HAP-1 (cell line): Measurements from ENCODE around the gene PODXL.

Source experiments
- DNase-seq, 2 experiments: peaks; one replicate each; pipeline ENCODE4 v3.0.0-alpha.2; 2016 to 2020; ENCODE audit warnings: low spot score in 2 of 2
- H3K27me3 ChIP-seq: fragments of 250-450 bp; sonication (Bioruptor Pico); 2 replicates; pipeline ENCODE4 v1.5.1; 2020; ENCODE audit warnings: low read depth, mild to moderate bottlenecking, moderate library complexity
- H3K36me3 ChIP-seq: fragments of 250-450 bp; sonication (Bioruptor Pico); replicated peaks from 2 replicates; pipeline ENCODE4 v1.5.1; 2020; ENCODE audit warnings: mild to moderate bottlenecking
- H3K4me1 ChIP-seq: fragments of 250-450 bp; sonication (Bioruptor Pico); 2 replicates; pipeline ENCODE4 v1.5.1; 2020; ENCODE audit warnings: mild to moderate bottlenecking
- H3K4me3 ChIP-seq: fragments of 250-450 bp; sonication (Bioruptor Pico); 2 replicates; pipeline ENCODE4 v1.5.1; 2020; ENCODE audit warnings: mild to moderate bottlenecking, moderate library complexity
- H3K9me3 ChIP-seq: fragments of 250-450 bp; sonication (Bioruptor Pico); 2 replicates; pipeline ENCODE4 v1.5.1; 2020; ENCODE audit warnings: mild to moderate bottlenecking, moderate library complexity
- in situ Hi-C: fragments of 300-500 bp; cut with MboI; formaldehyde crosslinking; loops from 3 replicates; pipeline ENCODE4 v1.14.3; 2020; ENCODE audit warnings: low sequenced_read_pairs, inconsistent platforms, mixed read lengths

Gene PODXL

DNA sequence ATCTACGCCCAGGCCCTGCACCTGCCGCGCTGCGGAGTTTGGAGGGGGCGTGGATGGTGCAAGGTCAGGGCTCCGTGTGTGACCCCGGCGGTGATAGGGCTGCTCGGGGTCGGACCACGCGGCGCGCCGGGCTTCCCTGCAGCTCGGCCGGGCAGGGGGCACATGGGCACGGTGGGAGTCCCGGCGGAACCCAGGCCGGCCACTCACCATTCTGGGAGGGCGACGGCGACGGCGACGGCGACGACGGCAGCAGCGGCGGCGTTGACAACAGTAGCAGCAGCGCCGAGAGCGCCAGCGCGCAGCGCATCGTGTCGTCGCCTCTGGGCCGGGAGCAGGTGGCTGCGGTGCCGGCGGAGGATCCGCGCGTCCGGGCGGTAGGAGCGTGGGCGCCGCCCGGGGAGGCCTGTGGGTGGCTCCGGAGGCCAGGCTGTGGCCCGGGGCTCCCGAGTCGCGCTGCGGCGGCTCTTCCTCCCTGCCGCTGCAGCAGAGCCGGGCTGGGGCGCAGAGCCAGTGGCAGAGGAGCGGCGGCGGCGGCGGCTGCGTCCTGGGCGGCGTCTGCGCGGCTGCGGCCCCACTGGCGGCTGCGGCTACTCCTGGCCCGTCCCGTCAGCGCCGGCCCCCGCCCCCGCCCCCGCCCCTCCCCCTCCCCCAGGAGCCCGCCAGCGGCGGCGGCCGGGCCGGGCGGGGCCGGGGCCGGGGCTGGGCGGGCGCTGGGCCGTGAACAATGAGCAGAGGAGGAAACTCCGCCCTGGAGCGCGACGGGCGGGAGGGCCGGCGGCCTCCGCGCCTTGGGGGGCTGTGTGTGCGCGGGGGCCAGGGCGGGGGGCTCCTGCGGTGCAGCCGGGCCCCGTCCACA, at the start of gene PODXL:
PODXL (minus strand) TSS at position 576 of the 856 bp plus-strand sequence; CDS start at position 307, 269 bp downstream.
- Histone ChIP-seq H3K4me1 (peaks cover 26% of the 10 kb centered on the region), H3K4me3 (peak within 1 kb of the TSS; percentile 60), H3K27me3 (no peaks in the 10 kb centered on the region), H3K9me3 (no peaks in the 10 kb centered on the region), H3K36me3 (no peaks in the 10 kb centered on the region)
- DNase-seq: peak; percentile 55 to 85
- in situ Hi-C loops: no loop called here

- DNase-seq: peak; percentile 83 to 90
- Histone ChIP-seq H3K27me3 (no peaks in the 10 kb centered on the region), H3K4me1 (peaks cover 67% of the 10 kb centered on the region), H3K9me3 (no peaks in the 10 kb centered on the region), H3K36me3 (no peaks in the 10 kb centered on the region), H3K4me3 (no peak overlapping the region)
- in situ Hi-C loops: no loop called here
Observed at GRCh38 chr7:131605280-131605878, 49.0 kb upstream of the PODXL start.

DNA sequence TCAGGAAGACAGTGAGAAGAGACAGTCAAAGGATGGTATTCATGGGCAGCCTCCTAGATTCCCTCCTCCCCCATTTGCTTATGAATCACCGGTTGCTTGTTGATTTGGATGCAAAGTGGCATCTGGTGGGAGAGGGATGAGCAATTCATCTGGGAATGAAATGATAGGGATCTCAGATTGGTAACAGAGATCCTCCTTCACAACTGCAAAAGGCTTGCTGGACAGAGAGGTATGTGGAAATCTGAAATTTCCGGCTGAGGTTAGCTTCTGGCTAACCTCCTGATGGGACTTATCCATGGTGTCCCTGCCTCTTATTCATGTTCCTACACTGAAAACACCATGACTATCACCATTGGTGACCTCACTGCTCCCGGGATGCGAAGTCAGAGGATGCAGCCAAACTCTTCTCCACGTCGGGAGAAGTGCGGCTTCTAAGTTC, 48.4 kb upstream of the PODXL start:
- Histone ChIP-seq H3K36me3 (no peaks in the 10 kb centered on the region), H3K4me1 (peaks cover 72% of the 10 kb centered on the region), H3K27me3 (no peaks in the 10 kb centered on the region), H3K4me3 (no peak overlapping the region), H3K9me3 (no peaks in the 10 kb centered on the region)
- DNase-seq: peak; percentile 38 to 43
- in situ Hi-C loops: no loop called here

DNA sequence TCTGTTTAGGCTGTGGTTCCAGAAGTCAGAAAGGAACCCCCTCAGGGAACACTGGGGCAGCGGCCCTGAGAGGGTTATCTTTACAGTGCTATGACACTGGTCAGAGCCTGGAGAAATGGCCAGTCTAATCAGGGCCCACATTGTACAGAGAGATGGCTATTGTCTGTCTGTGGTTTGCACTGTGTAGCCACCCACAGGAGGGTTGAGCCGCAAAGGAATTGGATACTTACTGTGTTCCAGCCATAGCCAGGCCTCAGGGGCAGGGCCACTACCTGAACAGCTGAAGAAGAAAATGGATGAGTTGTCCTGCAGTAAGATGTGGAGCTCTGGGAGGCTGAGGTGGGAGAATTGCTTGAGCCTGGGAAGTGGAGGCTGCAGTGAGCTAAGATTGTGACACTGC, 47.5 kb upstream of the PODXL start:
- no peaks in the 10 kb centered on the region for H3K9me3 ChIP-seq
- peak in 1 of 2 experiments; percentile 31 for DNase-seq
- no peaks in the 10 kb centered on the region for H3K36me3 ChIP-seq
- H3K27me3 ChIP-seq: no peaks in the 10 kb centered on the region
- H3K4me3 ChIP-seq: no peak overlapping the region
- in situ Hi-C loops: no loop called here
- peaks cover 74% of the 10 kb centered on the region for H3K4me1 ChIP-seq

- Histone ChIP-seq H3K4me1 (peaks cover 77% of the 10 kb centered on the region), H3K4me3 (no peak overlapping the region), H3K36me3 (no peaks in the 10 kb centered on the region), H3K9me3 (no peaks in the 10 kb centered on the region), H3K27me3 (no peaks in the 10 kb centered on the region)
- DNase-seq: no peak
- in situ Hi-C loops: no loop called here
Observed at GRCh38 chr7:131602994-131603372, 46.6 kb upstream of the PODXL start.

- peak in 1 of 2 experiments; percentile 37 for DNase-seq
- no peak overlapping the region for H3K4me3 ChIP-seq
- H3K9me3 ChIP-seq: no peaks in the 10 kb centered on the region
- in situ Hi-C loops: no loop called here
- no peaks in the 10 kb centered on the region for H3K36me3 ChIP-seq
- H3K27me3 ChIP-seq: no peaks in the 10 kb centered on the region
- peaks cover 77% of the 10 kb centered on the region for H3K4me1 ChIP-seq
Observed at GRCh38 chr7:131602304-131602993, 46.0 kb upstream of the PODXL start.

GRCh38 chr7:131600085-131600881, 43.9 kb upstream of the PODXL start:
- Histone ChIP-seq H3K36me3 (no peaks in the 10 kb centered on the region), H3K27me3 (no peaks in the 10 kb centered on the region), H3K4me3 (no peak overlapping the region), H3K9me3 (no peaks in the 10 kb centered on the region), H3K4me1 (peaks cover 56% of the 10 kb centered on the region)
- peak; percentile 85 to 95 for DNase-seq
- in situ Hi-C loops: no loop called here

- Histone ChIP-seq H3K4me1 (peaks cover 24% of the 10 kb centered on the region), H3K36me3 (no peaks in the 10 kb centered on the region), H3K27me3 (no peaks in the 10 kb centered on the region), H3K9me3 (no peaks in the 10 kb centered on the region), H3K4me3 (no peak overlapping the region)
- in situ Hi-C loops: no loop called here
- no peak for DNase-seq
Observed at GRCh38 chr7:131596785-131597184, 40.4 kb upstream of the PODXL start.

GRCh38 chr7:131595699-131596098, 39.3 kb upstream of the PODXL start:
- Histone ChIP-seq H3K36me3 (no peaks in the 10 kb centered on the region), H3K27me3 (no peaks in the 10 kb centered on the region), H3K4me1 (peaks cover 13% of the 10 kb centered on the region), H3K9me3 (no peaks in the 10 kb centered on the region), H3K4me3 (no peak overlapping the region)
- in situ Hi-C loops: no loop called here
- no peak for DNase-seq

GRCh38 chr7:131591687-131592319, 35.4 kb upstream of the PODXL start:
- Histone ChIP-seq H3K36me3 (no peaks in the 10 kb centered on the region), H3K4me1 (peaks cover 8% of the 10 kb centered on the region; the same call in 1 of the 2 replicates), H3K4me3 (no peak overlapping the region), H3K27me3 (no peaks in the 10 kb centered on the region), H3K9me3 (no peaks in the 10 kb centered on the region)
- DNase-seq: no peak
- in situ Hi-C loops: no loop called here

- no peak for DNase-seq
- peaks cover 8% of the 10 kb centered on the region; the same call in 1 of the 2 replicates for H3K4me1 ChIP-seq
- no peaks in the 10 kb centered on the region for H3K9me3 ChIP-seq
- no peak overlapping the region for H3K4me3 ChIP-seq
- no peaks in the 10 kb centered on the region for H3K36me3 ChIP-seq
- in situ Hi-C loops: no loop called here
- H3K27me3 ChIP-seq: no peaks in the 10 kb centered on the region
Observed at GRCh38 chr7:131587315-131587923, 31.0 kb upstream of the PODXL start.

DNA sequence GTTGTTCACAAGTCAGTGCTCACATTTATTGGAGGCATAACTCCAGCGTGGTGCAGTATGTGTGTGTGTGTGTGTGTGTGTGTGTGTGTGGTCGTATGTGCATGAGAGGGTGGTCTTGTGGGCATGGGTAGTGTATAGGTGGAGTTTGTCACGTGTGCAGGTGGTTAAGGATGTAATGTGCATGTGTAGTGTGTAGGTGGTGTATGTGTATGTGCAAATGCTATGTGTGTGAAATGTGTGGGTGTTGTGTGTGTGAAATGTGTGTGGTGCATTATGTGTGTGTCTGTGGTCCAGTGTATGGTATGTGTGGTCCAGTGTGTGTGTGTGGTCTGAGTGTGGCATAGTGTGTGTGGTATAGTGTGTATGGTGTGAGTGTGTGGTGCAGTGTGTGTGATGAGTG, 30.3 kb upstream of the PODXL start:
- Histone ChIP-seq H3K27me3 (no peaks in the 10 kb centered on the region), H3K4me1 (peaks cover 8% of the 10 kb centered on the region; the same call in 1 of the 2 replicates), H3K9me3 (no peaks in the 10 kb centered on the region), H3K4me3 (no peak overlapping the region), H3K36me3 (no peaks in the 10 kb centered on the region)
- in situ Hi-C loops: no loop called here
- DNase-seq: no peak
